ENCODE measurements around the gene METTL13.
A peak's percentile ranks its signal among the peaks of the same experiment; 100 is the strongest.

The METTL13 gene

GRCh38 chr1:171834821-171835220 lies 53.4 kb downstream of the METTL13 start:
- Mint-ChIP-seq H3K27me3 (ENCODE audit: low read depth, poor library complexity) (peaks cover 12% of the 10 kb centered on the region), H3K27ac (no peak overlapping the region), H3K4me1 (no peaks in the 10 kb centered on the region), H3K36me3 (ENCODE audit: low read depth) (no peaks in the 10 kb centered on the region), H3K9me3 (no peaks in the 10 kb centered on the region), H3K4me3 (no peak overlapping the region)
- TF ChIP-seq CTCF (IDR thresholded peaks at IDR 0.05) = no peak
- no peak for DNase-seq

- Mint-ChIP-seq H3K36me3 (ENCODE audit: low read depth) (no peaks in the 10 kb centered on the region), H3K27me3 (ENCODE audit: low read depth, poor library complexity) (peaks cover 19% of the 10 kb centered on the region), H3K9me3 (peaks cover 3% of the 10 kb centered on the region), H3K27ac (no peak overlapping the region), H3K4me1 (peaks cover 6% of the 10 kb centered on the region), H3K4me3 (no peak overlapping the region)
- no peak for DNase-seq
- TF ChIP-seq CTCF (IDR thresholded peaks at IDR 0.05) = no peak
Observed at GRCh38 chr1:171835891-171836290, 54.4 kb downstream of the METTL13 start.

DNA sequence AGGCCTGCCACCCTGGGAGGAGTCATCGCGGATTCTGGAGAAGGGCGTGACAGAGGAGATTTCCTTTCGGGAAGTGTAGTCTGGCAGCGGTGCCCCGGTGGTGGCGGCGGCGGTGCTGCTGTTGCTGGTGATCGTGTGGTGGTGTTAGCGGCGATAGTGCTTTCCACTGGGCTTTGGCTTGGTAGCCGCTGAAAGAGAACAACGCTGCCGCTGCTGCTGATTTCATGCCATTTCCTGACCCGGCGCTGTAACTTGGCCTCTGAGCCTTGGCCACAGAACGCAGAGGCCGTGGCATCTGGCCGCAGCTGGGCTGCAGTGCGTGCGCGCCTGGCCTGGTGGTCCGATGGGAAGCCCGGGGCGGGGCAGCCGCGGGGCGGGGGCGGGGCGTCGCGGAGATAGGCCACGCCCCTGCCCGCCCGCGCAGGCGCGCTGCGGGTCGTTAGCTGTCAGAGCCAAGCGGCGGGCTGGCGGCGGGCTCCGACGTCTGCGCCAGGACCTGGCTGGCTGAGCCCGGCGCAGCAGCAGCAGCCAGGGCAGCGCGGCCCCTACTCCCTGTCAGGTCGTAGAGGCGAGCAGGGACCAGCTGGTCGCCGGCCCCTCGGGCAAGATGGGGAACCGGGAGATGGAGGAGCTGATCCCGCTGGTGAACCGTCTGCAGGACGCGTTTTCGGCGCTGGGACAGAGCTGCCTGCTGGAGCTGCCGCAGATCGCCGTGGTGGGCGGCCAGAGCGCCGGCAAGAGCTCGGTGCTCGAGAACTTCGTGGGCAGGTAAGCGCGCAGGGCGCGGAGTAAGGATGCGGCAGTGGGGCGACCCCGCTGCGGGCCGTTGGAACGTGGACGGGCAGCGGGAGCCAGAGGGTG lies 59.8 kb downstream of the METTL13 start, which contains the start of gene DNM3:
TSS of gene DNM3 (plus strand) at position 449 of the 861 bp plus-strand sequence. CDS start at position 608, 159 bp downstream.
- Mint-ChIP-seq H3K4me3 (peak within 1 kb of the TSS; percentile 90), H3K4me1 (peaks cover 16% of the 10 kb centered on the region), H3K27ac (no peak within 1 kb of the TSS), H3K36me3 (ENCODE audit: low read depth) (no peaks in the 10 kb centered on the region), H3K9me3 (peaks cover 3% of the 10 kb centered on the region), H3K27me3 (ENCODE audit: low read depth, poor library complexity) (peaks cover 55% of the 10 kb centered on the region)
- no peak for TF ChIP-seq CTCF (IDR thresholded peaks at IDR 0.05)
- DNase-seq = peak; percentile 88

GRCh38 chr1:171841931-171842761 lies 60.7 kb downstream of the METTL13 start:
- Mint-ChIP-seq H3K4me1 (peaks cover 16% of the 10 kb centered on the region), H3K36me3 (ENCODE audit: low read depth) (no peaks in the 10 kb centered on the region), H3K27me3 (ENCODE audit: low read depth, poor library complexity) (peaks cover 55% of the 10 kb centered on the region), H3K4me3 (peak overlapping the region; percentile 90), H3K27ac (no peak overlapping the region), H3K9me3 (peaks cover 3% of the 10 kb centered on the region)
- DNase-seq = peak; percentile 32
- no peak for TF ChIP-seq CTCF (IDR thresholded peaks at IDR 0.05)

GRCh38 chr1:171844381-171844780 lies 62.9 kb downstream of the METTL13 start:
- Mint-ChIP-seq H3K4me1 (peaks cover 16% of the 10 kb centered on the region), H3K9me3 (peaks cover 3% of the 10 kb centered on the region), H3K36me3 (ENCODE audit: low read depth) (no peaks in the 10 kb centered on the region), H3K27ac (no peak overlapping the region), H3K4me3 (no peak overlapping the region), H3K27me3 (ENCODE audit: low read depth, poor library complexity) (peaks cover 46% of the 10 kb centered on the region)
- TF ChIP-seq CTCF (IDR thresholded peaks at IDR 0.05) = no peak
- no peak for DNase-seq

All from nephron progenitor cell (in vitro differentiated cells).